ENCODE measurements around the gene YPEL2. TPM values are rescaled to one million over a fixed set of nuclear protein-coding genes. Genes with fewer than 3 reads are reported as not detected.

YPEL2 gene
- total and polyA plus RNA-seq, 8 donors = 13.8 to 23.6 (median 19.3) TPM

DNA sequence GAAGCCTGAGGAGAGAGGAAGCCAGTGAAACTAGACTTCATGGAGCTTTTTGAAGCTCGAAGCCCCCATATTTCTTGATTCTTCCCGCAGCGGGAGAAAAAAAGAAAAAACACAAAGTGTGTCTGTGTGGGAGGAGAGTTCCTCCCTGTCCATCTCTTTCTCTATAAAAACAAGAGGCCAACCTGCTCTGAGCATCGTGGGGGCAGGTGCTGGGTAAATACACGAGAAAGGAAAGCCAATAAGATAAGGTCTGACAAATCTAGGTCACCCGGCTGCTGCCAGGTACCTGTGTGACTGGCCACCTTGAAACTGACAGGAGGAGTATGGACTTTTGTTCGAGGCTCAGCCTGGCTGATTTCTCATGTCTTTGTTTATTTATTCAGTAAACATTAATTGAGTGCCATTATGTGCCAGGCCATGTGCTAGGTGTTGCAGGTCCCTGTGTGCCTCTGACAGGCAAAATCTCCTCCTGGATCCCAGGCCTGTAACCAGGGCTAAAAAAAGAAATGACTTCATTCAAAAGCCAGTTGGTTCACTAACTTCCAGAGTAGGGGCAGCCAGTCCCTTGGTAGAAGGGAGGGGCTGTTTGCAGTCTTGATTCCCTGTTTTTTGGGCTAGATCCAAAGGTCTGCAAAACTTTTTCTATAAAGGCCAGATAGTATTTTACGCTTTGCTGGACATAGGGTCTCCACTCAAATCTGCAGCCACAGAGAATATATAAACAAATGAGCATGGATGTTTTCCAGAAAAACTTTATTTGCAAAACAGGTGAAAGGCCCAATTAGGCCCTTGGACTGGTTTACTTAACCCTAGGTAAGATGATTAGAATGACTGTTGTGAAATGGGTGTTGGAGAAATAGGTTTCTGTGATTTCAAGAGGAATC, 35.6 kb downstream of the YPEL2 start:
- DNase-seq (peak in 3 of 4 donors; percentile 61 to 79 (median 68)), ATAC-seq (peak; percentile 80)
- intact Hi-C loops (cut with DNase I) = no loop called here

DNA sequence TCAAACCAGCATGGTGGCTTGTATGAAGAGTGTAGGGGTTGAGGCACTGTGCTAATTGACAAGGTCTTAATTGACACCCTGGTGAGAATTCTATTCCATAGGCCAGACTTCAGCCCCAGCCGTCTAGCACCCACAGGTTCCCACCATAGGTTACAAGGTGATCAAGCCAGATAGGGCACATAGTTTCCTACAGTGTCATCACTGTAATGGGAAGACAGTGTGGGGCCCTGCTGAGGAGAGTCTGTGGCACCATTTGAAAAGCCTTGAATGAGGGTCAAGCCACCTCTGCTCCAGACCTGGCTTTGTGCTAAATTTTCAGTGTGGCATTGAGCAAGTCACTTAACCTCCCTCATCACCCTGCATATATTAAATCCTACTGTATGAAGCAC, 36.2 kb downstream of the YPEL2 start:
- Histone ChIP-seq H3K9me3 (no peaks in the 10 kb centered on the region), H3K36me3 (no peaks in the 10 kb centered on the region), H3K27me3 (no peaks in the 10 kb centered on the region), H3K4me3 (no peak overlapping the region), H3K27ac (peak overlapping the region; percentile 69 to 78), H3K4me1 (peaks cover 43 to 87% of the 10 kb centered on the region in 2 donors)
- ATAC-seq (no peak), DNase-seq (no peak)
- intact Hi-C loops (cut with DNase I) = no loop called here
- TF ChIP-seq CTCF (IDR thresholded peaks at IDR 0.05) = no peak

More for the DNA sequence above, 35.6 kb downstream of the YPEL2 start:
- TF ChIP-seq CTCF (IDR thresholded peaks at IDR 0.05) = no peak
- Histone ChIP-seq H3K36me3 (no peaks in the 10 kb centered on the region), H3K27ac (peak overlapping the region; percentile 69 to 78), H3K9me3 (no peaks in the 10 kb centered on the region), H3K27me3 (no peaks in the 10 kb centered on the region), H3K4me3 (no peak overlapping the region), H3K4me1 (peaks cover 40 to 87% of the 10 kb centered on the region in 2 donors)

- intact Hi-C loops (cut with DNase I) = no loop called here
- peak overlapping the region; percentile 69 to 78 for H3K27ac ChIP-seq
Observed at GRCh38 chr17:59368218-59368857, 36.9 kb downstream of the YPEL2 start.

DNA sequence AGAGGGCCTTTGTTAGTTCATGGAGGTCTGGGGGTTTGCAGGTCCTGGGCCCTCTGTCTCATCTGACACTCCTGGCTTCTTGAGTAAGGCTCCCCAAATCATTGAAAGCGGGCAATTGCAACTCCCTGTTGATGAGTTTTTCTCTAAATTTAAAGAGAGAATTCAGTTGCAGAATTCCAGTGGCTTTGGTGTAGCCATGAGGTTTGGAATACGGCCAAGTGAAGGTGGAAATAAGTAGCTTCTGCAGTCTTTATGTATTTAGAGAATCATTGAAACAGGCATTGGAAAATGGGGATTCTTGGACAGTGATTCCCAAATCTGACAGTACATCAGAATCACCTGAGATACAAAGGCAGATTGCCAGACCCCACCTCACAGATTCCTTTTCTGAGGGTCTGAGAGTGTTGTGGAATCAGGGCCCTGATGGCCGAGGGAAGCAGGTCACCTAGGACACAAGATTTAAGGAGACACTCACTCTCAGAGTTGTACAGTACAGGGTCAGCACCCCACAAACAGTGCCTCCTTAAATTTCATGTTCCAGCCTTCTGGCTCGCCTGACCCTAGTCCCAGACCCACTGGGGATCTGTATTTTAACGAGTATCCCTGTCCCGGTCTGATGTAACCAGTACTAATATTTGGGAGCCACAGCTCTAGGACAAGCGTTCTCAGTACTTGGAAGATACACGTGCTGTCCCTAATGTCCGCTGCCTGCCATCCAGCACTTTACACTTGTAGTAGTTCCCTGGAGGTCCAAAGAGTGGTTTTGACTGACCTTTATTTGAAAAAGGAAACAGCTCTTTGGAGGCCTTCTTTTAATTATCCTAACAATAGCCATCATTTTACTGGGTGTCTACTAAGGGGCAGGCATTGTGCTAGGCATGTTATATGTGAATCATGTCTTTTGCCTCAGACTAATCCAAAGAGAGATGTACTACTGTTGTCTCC, 37.8 kb downstream of the YPEL2 start:
- peaks cover 59 to 100% of the 10 kb centered on the region in 2 donors for H3K4me1 ChIP-seq
- DNase-seq (no peak), ATAC-seq (no peak)
- TF ChIP-seq CTCF (IDR thresholded peaks at IDR 0.05) = no peak
- H3K9me3 ChIP-seq = no peaks in the 10 kb centered on the region
- H3K27me3 ChIP-seq = no peaks in the 10 kb centered on the region
- no peaks in the 10 kb centered on the region for H3K36me3 ChIP-seq
- H3K27ac ChIP-seq = peak overlapping the region; percentile 78
- intact Hi-C loops (cut with DNase I) = no loop called here
- H3K4me3 ChIP-seq = no peak overlapping the region

More at GRCh38 chr17:59368218-59368857, 36.9 kb downstream of the YPEL2 start:
- no peak for DNase-seq
- H3K36me3 ChIP-seq = no peaks in the 10 kb centered on the region
- no peak for ATAC-seq
- no peaks in the 10 kb centered on the region for H3K27me3 ChIP-seq
- no peak for TF ChIP-seq CTCF (IDR thresholded peaks at IDR 0.05)
- peaks cover 50 to 91% of the 10 kb centered on the region in 2 donors for H3K4me1 ChIP-seq
- no peaks in the 10 kb centered on the region for H3K9me3 ChIP-seq
- no peak overlapping the region for H3K4me3 ChIP-seq

Data from left lung (tissue), 10 donors.